ENCODE measurements around the gene CES5A.

The CES5A gene

DNA sequence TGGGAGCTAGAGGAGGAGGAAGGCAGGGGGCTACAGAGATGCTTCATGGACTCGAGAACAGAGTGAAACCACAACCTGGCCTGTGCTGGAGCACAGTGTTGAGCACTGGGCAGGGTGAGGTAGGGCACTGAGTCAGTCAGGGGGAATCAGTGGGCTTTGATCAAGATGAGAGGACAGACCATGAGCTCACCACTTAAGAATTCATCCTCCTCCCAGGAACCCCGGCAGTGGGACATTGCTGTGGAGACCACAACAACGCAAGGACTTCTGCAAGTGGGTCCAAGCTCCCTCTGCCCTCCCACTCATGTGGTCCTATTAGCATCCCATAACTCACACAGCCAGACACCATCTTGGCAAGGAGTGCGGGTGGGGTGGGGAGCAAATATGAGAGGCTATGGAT is 1.7 kb upstream of the CES5A start:
- Histone ChIP-seq H3K4me3 (ENCODE audit: low read depth in 1 of 2, low read length in 2 of 2) (no peak overlapping the region), H3K79me2 (ENCODE audit: insufficient read depth, low read length) (no peaks in the 10 kb centered on the region), H3K9ac (ENCODE audit: low read depth, low read length) (no peak overlapping the region), H3K27me3 (ENCODE audit: insufficient read depth, low read length, poor library complexity) (peaks cover 3% of the 10 kb centered on the region), H3K36me3 (ENCODE audit: insufficient read depth, low read length) (no peaks in the 10 kb centered on the region), H2AFZ (ENCODE audit: low read depth, low read length) (no peak overlapping the region), H3K4me1 (ENCODE audit: insufficient read depth, low read length) (no peaks in the 10 kb centered on the region), H3K27ac (ENCODE audit: low read length) (no peak overlapping the region), H3K4me2 (ENCODE audit: insufficient read depth, low read length) (no peak overlapping the region), H4K20me1 (ENCODE audit: insufficient read depth, low read length) (no peaks in the 10 kb centered on the region), H3K9me3 (ENCODE audit: insufficient read depth, low read length, severe bottlenecking) (no peaks in the 10 kb centered on the region)
- no peak for ATAC-seq (ENCODE audit: insufficient read depth, low read depth)
- no peak for DNase-seq
- no peak for TF ChIP-seq CTCF (IDR thresholded peaks at IDR 0.05; ENCODE audit: borderline replicate concordance, extremely low read depth, low read length, poor library complexity, severe bottlenecking)

GRCh38 chr16:55873122-55873521 is 2.1 kb downstream of the CES5A start:
- Histone ChIP-seq H2AFZ (ENCODE audit: low read depth, low read length) (no peak overlapping the region), H3K4me1 (ENCODE audit: insufficient read depth, low read length) (no peaks in the 10 kb centered on the region), H4K20me1 (ENCODE audit: insufficient read depth, low read length) (no peaks in the 10 kb centered on the region), H3K27me3 (ENCODE audit: insufficient read depth, low read length, poor library complexity) (peaks cover 7% of the 10 kb centered on the region), H3K4me3 (ENCODE audit: low read depth in 1 of 2, low read length in 2 of 2) (no peak overlapping the region), H3K9ac (ENCODE audit: low read depth, low read length) (no peak overlapping the region), H3K79me2 (ENCODE audit: insufficient read depth, low read length) (no peaks in the 10 kb centered on the region), H3K4me2 (ENCODE audit: insufficient read depth, low read length) (no peak overlapping the region), H3K9me3 (ENCODE audit: insufficient read depth, low read length, severe bottlenecking) (no peaks in the 10 kb centered on the region), H3K27ac (ENCODE audit: low read length) (no peak overlapping the region), H3K36me3 (ENCODE audit: insufficient read depth, low read length) (no peaks in the 10 kb centered on the region)
- DNase-seq (no peak), ATAC-seq (ENCODE audit: insufficient read depth, low read depth) (no peak)
- TF ChIP-seq EZH2 (IDR thresholded peaks at IDR 0.05; ENCODE audit: borderline replicate concordance, low read depth, low read length, severe bottlenecking) = no peak
- TF ChIP-seq CTCF (IDR thresholded peaks at IDR 0.05; ENCODE audit: borderline replicate concordance, extremely low read depth, low read length, poor library complexity, severe bottlenecking) = no peak

- Histone ChIP-seq H3K27ac (ENCODE audit: low read length) (no peak overlapping the region), H3K36me3 (ENCODE audit: insufficient read depth, low read length) (no peaks in the 10 kb centered on the region), H3K4me3 (ENCODE audit: low read depth in 1 of 2, low read length in 2 of 2) (no peak overlapping the region), H4K20me1 (ENCODE audit: insufficient read depth, low read length) (no peaks in the 10 kb centered on the region), H3K4me2 (ENCODE audit: insufficient read depth, low read length) (no peak overlapping the region), H3K79me2 (ENCODE audit: insufficient read depth, low read length) (no peaks in the 10 kb centered on the region), H3K27me3 (ENCODE audit: insufficient read depth, low read length, poor library complexity) (peaks cover 7% of the 10 kb centered on the region), H3K9me3 (ENCODE audit: insufficient read depth, low read length, severe bottlenecking) (no peaks in the 10 kb centered on the region), H2AFZ (ENCODE audit: low read depth, low read length) (no peak overlapping the region), H3K4me1 (ENCODE audit: insufficient read depth, low read length) (no peaks in the 10 kb centered on the region), H3K9ac (ENCODE audit: low read depth, low read length) (no peak overlapping the region)
- ATAC-seq (ENCODE audit: insufficient read depth, low read depth) (no peak), DNase-seq (no peak)
- TF ChIP-seq EZH2 (IDR thresholded peaks at IDR 0.05; ENCODE audit: borderline replicate concordance, low read depth, low read length, severe bottlenecking) = no peak
- TF ChIP-seq CTCF (IDR thresholded peaks at IDR 0.05; ENCODE audit: borderline replicate concordance, extremely low read depth, low read length, poor library complexity, severe bottlenecking) = no peak
These were observed 3.0 kb downstream of the CES5A start for GRCh38 chr16:55872130-55872529.

GRCh38 chr16:55871411-55872038 is 3.6 kb downstream of the CES5A start:
- Histone ChIP-seq H3K9me3 (ENCODE audit: insufficient read depth, low read length, severe bottlenecking) (no peaks in the 10 kb centered on the region), H3K27me3 (ENCODE audit: insufficient read depth, low read length, poor library complexity) (peaks cover 7% of the 10 kb centered on the region), H3K27ac (ENCODE audit: low read length) (no peak overlapping the region), H3K36me3 (ENCODE audit: insufficient read depth, low read length) (no peaks in the 10 kb centered on the region), H3K4me2 (ENCODE audit: insufficient read depth, low read length) (no peak overlapping the region), H3K79me2 (ENCODE audit: insufficient read depth, low read length) (no peaks in the 10 kb centered on the region), H3K4me1 (ENCODE audit: insufficient read depth, low read length) (no peaks in the 10 kb centered on the region), H4K20me1 (ENCODE audit: insufficient read depth, low read length) (no peaks in the 10 kb centered on the region), H3K9ac (ENCODE audit: low read depth, low read length) (no peak overlapping the region), H3K4me3 (ENCODE audit: low read depth in 1 of 2, low read length in 2 of 2) (no peak overlapping the region), H2AFZ (ENCODE audit: low read depth, low read length) (no peak overlapping the region)
- DNase-seq (no peak), ATAC-seq (ENCODE audit: insufficient read depth, low read depth) (no peak)
- TF ChIP-seq EZH2 (IDR thresholded peaks at IDR 0.05; ENCODE audit: borderline replicate concordance, low read depth, low read length, severe bottlenecking) (no peak), CTCF (IDR thresholded peaks at IDR 0.05; ENCODE audit: borderline replicate concordance, extremely low read depth, low read length, poor library complexity, severe bottlenecking) (no peak)

Data from DND-41 (cell line).